Inflammatory macrophage treated with lipopolysaccharide for 1 hour (primary cell): Measurements from ENCODE around the gene SLC4A4.
"Not testable (repeated sequence)": the region's sequence is repeated elsewhere in the genome, so short reads cannot be mapped to it uniquely, and the experiment has no call there.

Source experiments
- DNase-seq, 2 donors: peaks; one replicate each; pipeline ENCODE4 v3.0.0-alpha.2; 2020 to 2022

SLC4A4 gene

GRCh38 chr4:71360844-71361243, 22.0 kb downstream of the SLC4A4 start:
- DNase-seq, result no peak

DNA sequence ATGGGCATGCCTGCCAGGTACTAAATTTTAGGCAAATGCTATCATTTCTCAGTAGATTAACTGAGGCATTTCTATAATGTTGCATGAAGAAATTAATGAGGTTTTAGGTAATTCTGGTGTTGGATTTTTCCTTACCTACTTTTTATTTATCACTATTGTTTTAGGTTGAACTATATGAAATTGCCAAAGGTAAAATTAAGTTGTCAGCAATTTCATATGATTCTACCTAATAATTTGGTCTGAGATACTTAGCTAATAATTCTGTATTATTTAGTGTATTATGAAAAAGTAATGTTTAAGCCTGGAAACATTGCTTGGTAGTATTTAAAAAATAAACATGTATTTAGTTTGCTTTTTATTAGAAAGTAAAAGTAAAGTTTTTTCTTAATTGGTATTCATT, 22.7 kb downstream of the SLC4A4 start:
- DNase-seq, result no peak

GRCh38 chr4:71366766-71367165, 27.9 kb downstream of the SLC4A4 start:
- DNase-seq, result no peak

- no peak for DNase-seq
Measured at GRCh38 chr4:71367546-71367945, 28.7 kb downstream of the SLC4A4 start.

DNA sequence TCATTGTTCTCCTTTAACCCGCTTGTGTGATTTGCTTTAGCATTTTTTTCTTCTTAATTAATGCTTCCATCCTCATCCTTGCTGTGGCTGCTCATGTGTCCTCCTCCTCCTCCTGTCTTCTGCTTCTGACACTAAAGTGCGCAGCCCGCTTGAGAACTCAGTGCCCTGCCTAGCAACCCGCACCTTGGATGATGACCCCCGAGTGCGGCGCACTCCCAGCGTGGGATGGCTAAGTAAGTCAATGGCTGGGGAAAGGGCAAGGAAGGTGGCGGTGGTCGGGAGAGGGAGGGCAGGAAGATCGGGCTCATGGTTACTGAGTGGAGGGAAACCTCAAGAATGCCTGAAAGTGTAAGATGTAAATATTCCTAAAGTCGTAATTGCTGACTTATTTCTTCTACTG, 30.1 kb downstream of the SLC4A4 start:
- DNase-seq, result no peak

DNA sequence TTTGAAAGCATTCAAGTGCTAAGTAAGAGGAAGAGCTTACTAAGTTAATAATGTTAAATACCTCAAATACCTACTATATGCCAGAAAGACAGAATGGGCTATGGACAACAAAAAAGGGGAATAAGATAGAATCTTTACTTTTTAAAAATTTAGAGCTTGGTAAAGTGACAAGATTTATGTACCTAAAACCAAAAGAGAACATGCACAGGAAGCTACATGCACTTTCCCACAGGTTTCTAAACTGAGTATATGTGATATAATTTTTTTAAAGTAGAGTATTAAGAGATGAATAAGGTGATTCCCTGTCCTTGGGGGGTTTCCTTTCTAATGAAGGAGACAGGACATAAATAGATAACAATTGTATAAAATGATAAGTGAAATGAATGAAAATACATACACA, 30.7 kb downstream of the SLC4A4 start:
- DNase-seq, result no peak

DNA sequence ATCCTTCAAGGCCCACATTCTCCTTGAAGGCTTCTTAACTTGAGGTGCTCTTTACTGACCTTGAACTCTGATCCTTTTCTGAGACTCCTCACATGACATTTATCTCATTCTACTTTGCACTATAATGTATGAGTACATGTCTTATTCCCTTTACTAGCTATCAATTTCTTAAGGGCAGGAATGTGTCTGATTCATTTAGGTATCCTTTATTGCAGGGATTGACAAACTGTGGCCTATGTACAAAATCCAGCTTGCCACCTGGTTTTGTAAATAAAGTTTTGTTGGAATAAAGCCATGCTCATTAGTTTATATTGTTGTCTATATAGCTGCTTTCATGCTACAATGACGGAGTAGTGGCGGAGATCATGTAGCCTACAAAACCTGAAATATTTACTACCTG, 36.7 kb downstream of the SLC4A4 start:
- no peak for DNase-seq

GRCh38 chr4:71377561-71377960, 38.7 kb downstream of the SLC4A4 start:
- DNase-seq, result no peak

DNA sequence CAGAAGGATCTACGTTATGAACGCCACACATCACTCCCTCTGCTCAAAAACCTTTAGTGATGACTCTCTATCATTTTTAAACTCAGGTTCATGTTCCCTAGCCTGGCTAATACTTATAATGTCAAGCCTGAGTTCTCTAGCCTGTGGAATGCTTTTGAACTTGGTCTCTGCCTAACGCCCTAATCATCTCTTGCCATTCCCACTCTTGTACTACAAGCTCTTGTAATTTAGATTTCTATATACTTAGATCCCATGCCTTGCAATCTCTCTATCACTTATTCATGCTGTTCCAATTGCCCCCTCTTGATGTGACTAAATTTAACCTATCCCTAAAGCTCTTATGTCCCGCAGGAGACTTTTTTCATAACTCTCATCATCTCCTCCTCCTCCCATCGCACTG, 40.3 kb downstream of the SLC4A4 start:
- no peak for DNase-seq

DNA sequence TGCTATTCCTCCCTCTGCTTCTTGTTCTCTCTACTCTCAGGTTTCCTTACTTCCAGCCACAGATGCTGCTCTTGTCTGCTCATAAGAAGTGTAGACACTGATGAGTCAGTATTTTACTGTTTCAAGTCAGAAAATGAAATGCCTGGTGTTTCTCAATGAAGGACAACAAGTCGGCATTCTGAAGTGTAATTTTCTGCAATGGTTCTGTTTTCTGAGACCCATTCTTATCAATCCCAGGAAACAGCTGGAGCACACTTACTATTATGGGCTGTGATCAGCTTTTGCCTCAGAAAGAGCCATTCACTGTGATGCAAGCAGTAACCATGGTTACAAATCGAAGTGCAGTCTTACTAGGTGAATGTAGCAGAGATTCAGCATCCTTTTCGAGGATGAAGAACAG, 42.0 kb downstream of the SLC4A4 start:
- no peak for DNase-seq

- no peak for DNase-seq
Measured at GRCh38 chr4:71382125-71382899, 43.5 kb downstream of the SLC4A4 start.

- no peak for DNase-seq
Measured at GRCh38 chr4:71382900-71383560, 44.2 kb downstream of the SLC4A4 start.

- DNase-seq, result no peak
Measured at GRCh38 chr4:71383984-71384383, 45.2 kb downstream of the SLC4A4 start.

DNA sequence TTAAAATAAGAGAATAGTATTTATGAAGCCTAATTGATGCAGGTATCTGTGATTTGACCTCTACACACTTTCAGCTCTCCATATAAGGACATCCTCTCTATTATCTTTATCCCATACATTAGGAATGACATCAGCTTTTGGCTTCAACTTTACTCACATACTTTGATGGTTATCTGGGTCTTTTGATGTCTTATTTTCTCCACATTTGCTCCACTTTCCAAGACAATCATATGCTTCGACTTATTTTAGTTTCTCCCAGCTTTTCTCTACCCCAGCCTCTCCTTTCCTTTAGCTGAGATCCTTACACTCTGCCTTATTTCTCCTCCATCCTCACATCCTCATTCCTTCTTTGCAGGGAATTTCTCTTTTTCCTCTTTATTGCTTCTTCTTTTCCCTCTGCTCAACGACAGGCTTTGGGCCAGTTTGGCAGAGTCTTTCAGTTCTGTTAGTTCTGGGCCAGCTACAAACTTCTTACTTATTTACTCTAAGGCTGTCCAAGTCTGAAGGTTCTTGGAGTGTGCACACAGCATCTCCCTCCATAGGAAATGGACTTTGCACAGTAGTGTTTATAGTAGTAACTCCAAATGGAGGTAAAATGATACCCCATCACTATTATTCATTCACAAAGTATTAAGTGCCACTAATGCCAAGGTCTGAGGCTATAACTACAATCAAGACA, 50.5 kb downstream of the SLC4A4 start:
- DNase-seq, result no peak

DNA sequence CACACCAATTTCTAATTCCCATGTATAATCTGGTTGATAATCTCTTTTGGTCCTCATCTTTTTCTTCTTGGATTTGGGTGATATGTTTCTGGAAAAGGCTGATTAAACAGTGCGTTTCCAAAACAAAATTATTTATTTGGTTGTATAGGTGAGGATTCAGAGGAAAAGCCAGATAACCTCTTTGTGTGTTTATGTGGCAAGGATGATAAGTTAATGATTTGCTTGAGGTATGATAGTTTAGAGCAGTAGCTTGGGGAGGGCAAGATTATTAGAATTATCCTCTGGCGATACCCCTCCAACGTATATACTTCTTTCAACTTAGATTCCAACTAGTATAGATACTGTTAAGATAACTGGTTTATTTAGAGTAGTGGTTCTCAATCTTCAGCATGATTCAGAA, 53.3 kb downstream of the SLC4A4 start:
- DNase-seq, result no peak

DNA sequence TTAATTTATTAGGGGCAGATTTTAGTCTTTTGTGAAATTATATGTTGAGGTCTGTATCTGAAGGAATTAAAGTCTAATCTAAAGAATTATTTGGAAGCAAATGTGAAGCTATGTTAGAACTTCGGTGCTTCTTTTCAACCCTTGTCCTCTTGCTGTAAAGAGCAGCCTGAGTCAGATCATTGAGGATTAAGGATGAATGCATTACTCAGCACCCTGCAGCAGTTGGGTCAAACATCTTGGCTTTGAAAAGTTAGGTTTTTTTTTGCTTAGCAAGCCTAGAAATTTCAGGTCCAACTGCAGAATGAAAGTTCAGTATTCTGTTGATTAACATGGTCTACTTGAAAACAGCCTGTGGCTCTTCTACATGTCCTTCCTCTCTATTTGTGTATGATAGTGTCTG, 57.6 kb downstream of the SLC4A4 start:
- DNase-seq, result no peak

DNA sequence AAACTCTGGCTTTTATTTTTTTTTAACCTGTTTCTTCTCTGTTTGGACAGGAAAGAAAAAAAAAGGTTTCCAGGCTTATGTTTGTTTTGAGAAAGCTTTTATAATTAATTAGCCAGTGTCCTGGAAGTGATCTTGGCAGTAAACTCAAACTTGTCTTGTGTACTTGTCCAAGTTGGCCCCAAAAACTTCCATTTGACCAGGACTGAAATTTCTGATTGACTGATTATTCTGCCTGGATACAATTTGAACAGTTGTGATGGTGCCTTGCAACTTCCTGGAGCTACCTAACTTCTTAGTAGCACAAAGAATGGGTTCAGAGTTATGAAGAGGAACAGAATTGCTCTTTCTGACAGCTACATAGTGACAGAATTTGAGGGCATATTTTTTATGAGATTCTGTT, 62.0 kb downstream of the SLC4A4 start:
- no peak for DNase-seq

DNA sequence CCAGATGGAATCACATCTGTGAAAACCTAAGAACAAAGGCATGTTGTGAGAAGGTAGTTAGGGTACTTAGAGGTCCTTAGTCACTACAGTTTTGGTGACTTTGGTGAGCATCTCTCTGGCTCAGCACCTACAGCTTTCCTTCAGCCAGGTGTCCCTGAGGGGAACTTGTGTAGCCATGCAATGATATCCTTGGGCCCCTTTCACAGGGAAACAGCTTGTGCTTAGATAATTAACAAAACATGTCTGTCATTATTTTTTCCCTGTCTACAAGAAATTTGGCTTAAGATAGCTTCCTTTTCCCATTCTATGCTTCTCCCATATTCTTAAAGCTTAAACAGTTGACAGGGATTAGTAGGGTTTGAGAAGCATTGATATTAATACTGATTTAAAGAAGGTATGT, 63.8 kb downstream of the SLC4A4 start:
- no peak for DNase-seq

DNA sequence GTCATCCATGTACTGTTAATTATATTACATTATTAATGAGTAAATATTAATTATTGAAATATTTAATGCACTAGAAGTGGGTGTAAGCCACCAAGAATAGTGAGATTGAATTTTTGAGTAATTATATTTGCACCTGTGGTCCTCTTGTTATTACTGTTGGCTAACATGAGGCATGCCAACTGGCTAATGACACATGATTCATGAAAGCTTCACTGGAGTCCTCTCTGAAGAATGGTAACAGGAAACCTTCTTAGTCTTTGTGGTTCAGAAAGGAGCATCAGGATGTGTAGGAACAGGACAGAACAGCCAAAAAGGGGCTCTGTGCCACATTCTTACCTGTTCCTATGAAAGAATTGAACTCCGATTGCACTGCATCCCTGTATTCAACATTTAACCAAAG, 65.2 kb downstream of the SLC4A4 start:
- DNase-seq, result no peak

- no peak for DNase-seq
Measured at GRCh38 chr4:71405791-71406190, 67.0 kb downstream of the SLC4A4 start.

GRCh38 chr4:71406459-71406963, 67.7 kb downstream of the SLC4A4 start:
- DNase-seq, result no peak

DNA sequence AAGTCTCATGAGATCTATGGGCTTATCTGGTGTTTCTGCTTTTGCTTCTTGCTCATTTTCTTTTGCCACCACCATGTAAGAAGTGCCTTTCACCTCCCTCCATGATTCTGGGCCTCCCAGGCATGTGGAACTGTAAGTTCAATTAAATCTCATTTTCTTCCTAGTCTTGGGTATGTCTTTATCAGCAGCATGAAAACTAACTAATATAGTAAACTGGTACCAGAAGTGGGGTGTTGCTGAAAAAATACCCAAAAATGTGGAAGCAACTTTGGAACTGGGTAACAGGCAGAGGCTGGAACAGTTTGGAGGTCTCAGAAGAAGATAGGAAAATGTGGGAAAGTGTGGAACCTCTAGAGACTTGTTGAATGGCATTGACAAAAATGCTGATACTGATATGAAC, 70.1 kb downstream of the SLC4A4 start:
- DNase-seq, result not testable (repeated sequence)

- no peak for DNase-seq
Measured at GRCh38 chr4:71411981-71412380, 73.2 kb downstream of the SLC4A4 start.

DNA sequence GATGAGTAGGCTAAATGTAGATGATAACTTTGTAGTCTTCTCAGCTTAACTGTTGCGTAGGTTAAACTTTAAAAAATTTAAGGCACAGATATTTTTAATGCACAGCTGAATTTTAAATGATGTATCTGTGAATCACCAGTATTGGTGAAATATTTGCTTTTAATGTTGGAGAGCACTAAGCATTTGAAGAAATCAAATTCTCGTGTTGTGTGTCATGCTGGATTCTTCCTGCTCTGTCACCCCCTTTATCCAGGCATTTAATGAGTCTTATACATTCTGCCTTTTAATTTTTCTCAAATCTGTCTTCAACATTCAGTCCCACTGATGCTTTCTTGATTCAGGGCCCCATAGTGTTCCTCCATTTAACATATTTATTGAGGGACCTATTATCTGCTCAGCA, 76.7 kb downstream of the SLC4A4 start:
- DNase-seq, result no peak
